Left colon (tissue), 2 donors: Measurements from ENCODE around the gene UGT1A10. TPM values are rescaled to one million over a fixed set of nuclear protein-coding genes. Genes with fewer than 3 reads are reported as not detected.
"Not testable (repeated sequence)": the region's sequence is repeated elsewhere in the genome, so short reads cannot be mapped to it uniquely, and the experiment has no call there.

Experiments
- ATAC-seq: fragments of 200-7000 bp; cut with Tn5 transposase; one replicate; pipeline ENCODE4 v1.9.1; 2020; ENCODE audit warnings: mild to moderate bottlenecking, moderate library complexity
- DNase-seq, 2 donors: peaks; one replicate each; pipeline ENCODE4 v3.0.0-alpha.2; 2020
- intact Hi-C, 2 donors: fragments of 100-400 bp; cut with DNase I in 1 of 2; cut with micrococcal nuclease in 1 of 2; formaldehyde crosslinking; loops; one replicate each; pipeline versions ENCODE4 v1.11.2 to v1.14.0; 2022; cut with DNase I, micrococcal nuclease
- total RNA-seq, 2 donors: library from RNA; stranded (reverse); fragmentation: NEBNext Ultra II Directional; extraction: Animal tissue kit (Norgen Biotek cat#: 25700); gene quantifications; one replicate each; pipeline ENCODE4 v1.2.1, GENCODE V29; 2021
- donor health status: DM: no; HTN: no; CAD: no.
- donor health status: DM: yes; HTN: yes; CAD: no.

Gene UGT1A10
- total RNA-seq, 2 donors from 2014 or later: 84.8 to 112 TPM

DNA sequence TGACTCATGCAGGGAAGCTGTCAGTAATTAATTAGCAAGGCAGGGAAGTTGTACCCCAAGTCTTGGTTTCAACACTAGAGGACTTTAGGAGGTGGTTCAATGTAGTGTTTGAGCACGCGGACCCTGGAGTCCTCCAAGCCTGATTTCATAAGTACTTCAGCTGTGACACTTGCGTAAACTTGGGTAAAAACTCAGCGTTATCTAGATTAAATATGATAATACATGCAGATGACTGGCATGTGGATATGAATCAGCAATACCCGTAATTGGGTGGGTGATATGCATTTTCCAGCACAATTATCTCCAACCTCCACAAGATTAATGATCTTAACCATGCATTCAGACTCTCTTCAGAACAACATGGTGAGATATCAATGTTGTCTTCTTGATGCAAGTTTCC is 50.7 kb downstream of the UGT1A10 start:
- ATAC-seq (no peak), DNase-seq (no peak)
- intact Hi-C loops: no loop called here

GRCh38 chr2:233688341-233688740 is 52.1 kb downstream of the UGT1A10 start:
- no peak for DNase-seq
- ATAC-seq: no peak
- intact Hi-C loops: no loop called here

- intact Hi-C loops: no loop called here
- DNase-seq: no peak
Observed at GRCh38 chr2:233689031-233689430, 52.8 kb downstream of the UGT1A10 start.

GRCh38 chr2:233689501-233689900 is 53.3 kb downstream of the UGT1A10 start:
- ATAC-seq: no peak
- intact Hi-C loops: no loop called here
- no peak for DNase-seq

More at GRCh38 chr2:233689031-233689430, 52.8 kb downstream of the UGT1A10 start:
- peak; percentile 32 for ATAC-seq

DNA sequence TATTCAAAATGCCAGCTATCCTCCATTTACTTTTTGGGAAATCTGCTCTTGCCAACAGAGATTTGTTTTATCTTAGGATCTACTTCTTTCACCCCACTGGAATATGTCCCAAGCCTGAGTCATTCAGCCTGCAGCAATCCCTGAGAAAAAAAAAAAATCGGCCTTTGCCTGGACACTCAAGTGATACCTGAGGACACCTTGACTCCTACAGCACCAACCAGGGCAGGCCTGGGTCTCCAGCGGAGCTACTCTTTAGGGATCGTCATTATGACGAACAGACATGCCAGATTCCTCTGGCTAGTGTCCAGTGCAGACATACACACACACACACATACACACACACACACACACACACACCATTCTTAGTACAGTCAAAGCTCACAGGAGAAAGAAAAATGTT is 54.2 kb downstream of the UGT1A10 start:
- intact Hi-C loops: no loop called here
- DNase-seq: no peak
- no peak for ATAC-seq

DNA sequence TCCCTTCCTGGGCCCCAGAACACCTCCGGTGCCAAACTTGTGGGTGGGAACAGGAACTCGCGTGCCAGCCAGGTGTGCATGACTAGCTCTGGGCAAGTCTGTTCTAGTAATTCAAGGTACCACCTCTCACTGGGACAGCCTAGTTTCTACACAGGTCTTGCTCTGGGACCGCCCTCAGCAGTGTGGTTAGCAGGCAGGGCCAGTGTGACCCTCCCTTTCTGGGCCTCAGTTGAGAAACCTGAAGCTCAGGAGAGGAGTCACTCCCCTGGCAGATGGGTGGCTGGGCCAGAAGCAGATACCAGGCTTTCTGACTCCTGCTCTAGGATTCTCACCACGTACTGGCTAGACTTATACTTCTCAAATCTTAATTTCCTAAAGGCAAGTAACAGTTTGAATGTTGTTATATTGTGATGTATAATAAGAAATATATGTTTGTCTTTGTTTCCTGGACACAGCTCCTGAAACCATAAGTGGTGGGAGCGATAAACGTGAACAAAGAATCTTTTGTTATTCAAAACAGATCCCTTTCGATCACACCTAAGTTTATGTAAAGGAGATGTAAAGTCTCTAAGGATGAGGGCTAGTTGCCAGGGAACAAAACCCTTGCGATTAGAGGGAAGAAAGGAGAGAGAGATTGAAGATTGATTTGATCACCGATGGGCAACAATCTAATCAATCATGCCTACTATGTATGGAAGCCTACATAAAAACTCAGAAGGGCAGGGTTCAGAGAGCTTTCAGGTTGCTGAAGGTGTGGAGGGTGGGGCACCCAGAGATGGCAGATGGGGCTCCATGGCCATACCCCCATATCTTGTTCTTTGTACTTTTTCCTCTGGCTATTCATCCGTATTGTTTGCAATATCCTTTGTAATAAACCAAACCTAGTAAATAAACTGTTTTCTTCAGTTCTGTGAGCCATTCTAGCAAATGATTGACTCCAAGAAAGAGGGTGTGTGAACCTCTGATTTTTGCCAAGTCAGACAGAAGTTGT is 55.5 kb downstream of the UGT1A10 start:
- peak; percentile 36 to 79 for DNase-seq
- intact Hi-C loops: no loop called here
- ATAC-seq: peak; percentile 68

GRCh38 chr2:233692648-233693047 is 56.4 kb downstream of the UGT1A10 start, which contains the start of gene UGT1A6:
TSS of gene UGT1A6 (plus strand) at chr2:233692890. CDS start at chr2:233693005, 115 bp downstream.
- intact Hi-C loops: no loop called here
- DNase-seq: no peak
- ATAC-seq: peak; percentile 60

DNA sequence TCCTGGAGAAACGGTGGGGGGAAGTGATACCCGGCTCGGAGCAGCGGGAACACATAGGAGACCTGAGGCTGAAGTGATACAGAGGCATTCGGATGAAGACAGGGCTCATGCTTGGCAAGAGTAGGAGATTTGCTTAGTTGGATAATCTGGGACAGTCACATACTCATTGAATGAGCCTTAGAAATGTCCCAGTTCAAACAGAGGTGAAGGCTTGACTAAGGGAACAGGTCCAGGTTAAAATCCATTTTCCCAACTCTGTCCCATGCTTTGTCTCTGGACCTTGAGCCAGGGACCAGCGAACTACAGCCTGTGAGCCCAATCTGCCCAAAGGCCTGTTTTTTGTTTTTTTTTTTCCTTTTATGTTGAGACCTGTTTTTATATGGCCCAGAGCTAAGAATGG is 57.7 kb downstream of the UGT1A10 start:
- intact Hi-C loops: no loop called here
- DNase-seq: no peak
- ATAC-seq: no peak

DNA sequence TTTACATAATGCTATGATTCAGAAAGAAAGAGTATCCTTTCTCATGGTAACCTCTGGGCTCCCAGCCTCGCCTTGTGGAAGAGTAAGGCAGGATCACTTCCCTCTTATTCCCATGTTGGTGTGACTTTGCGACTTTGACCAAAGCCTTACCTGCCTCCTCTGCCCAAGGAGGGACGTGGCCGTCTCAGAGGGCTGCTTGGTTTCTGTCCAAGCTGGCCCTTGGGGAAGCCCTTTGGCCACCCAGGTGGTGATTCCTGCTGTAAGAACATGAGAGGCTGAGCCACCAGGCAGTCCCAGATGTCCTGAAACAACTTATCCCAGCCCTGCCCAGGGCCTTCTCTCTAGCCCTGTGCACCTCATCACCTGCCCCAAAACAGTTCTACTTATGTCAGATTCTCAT is 62.5 kb downstream of the UGT1A10 start:
- intact Hi-C loops: no loop called here
- ATAC-seq: no peak
- no peak for DNase-seq

DNA sequence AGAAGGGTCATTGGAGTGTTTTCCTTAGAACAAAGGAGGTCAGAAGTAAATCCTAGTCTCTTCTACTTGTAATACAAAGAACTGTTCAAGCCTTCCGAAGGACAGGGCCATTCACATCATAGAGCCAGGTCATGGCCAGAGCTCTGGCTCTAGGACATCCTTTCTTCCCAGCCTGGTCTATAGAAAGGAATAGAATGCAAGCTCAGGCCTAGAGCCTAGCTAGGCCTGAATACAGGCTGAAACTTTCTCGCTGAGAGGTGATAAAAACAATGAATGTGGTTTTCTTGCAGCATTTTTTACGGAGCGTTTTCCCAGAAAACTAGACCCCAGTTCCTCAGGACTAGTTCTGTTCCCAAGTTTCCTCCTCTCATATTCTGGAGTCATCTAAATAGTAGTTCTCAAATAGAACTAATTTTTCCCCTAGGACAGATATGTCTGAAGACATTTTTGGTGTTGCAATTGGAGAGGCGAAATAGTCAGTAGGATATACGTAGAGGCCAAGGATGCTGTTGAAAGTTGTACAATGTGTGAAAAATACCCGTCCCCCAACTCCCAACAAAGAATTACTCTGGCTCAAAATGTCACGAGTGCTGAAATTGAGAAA is 63.3 kb downstream of the UGT1A10 start:
- ATAC-seq (no peak), DNase-seq (no peak)
- intact Hi-C loops: no loop called here

GRCh38 chr2:233700028-233700635 is 63.9 kb downstream of the UGT1A10 start:
- no peak for DNase-seq
- ATAC-seq: peak; percentile 90
- intact Hi-C loops: no loop called here

DNA sequence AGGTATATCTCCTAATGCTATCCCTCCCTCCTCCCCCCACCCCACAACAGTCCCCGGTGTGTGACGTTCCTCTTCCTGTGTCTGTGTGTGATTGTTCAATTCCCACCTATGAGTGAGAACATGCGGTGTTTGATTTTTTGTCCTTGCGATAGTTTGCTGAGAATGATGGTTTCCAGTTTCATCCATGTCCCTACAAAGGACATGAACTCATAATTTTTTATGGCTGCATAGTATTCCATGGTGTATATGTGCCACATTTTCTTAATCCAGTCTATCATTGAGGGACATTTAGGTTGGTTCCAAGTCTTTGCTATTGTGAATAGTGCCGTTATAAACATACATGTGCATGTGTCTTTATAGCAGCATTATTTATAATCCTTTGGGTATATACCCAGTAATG is 64.6 kb downstream of the UGT1A10 start:
- DNase-seq, ATAC-seq, intact Hi-C loops: not testable (repeated sequence)

DNA sequence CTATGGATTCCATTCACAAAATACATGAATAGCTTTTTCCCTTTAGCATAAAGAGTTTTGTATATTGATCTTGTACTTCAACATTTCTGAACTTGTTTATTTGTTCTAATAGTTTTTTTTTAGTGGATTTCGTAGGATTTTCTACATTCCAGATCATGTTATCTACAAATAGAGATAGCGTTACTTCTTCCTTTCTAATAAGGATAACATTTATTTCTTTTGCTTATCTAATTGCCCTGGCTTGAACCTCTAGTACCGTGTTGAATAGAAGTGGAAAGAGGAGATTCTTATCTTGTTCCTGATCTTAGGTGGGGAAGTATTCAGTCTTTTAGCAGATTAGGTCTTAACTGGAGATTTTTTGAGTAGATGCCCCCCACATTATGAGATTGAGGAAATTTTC is 66.0 kb downstream of the UGT1A10 start:
- ATAC-seq (no peak), DNase-seq (no peak)
- intact Hi-C loops: no loop called here

DNA sequence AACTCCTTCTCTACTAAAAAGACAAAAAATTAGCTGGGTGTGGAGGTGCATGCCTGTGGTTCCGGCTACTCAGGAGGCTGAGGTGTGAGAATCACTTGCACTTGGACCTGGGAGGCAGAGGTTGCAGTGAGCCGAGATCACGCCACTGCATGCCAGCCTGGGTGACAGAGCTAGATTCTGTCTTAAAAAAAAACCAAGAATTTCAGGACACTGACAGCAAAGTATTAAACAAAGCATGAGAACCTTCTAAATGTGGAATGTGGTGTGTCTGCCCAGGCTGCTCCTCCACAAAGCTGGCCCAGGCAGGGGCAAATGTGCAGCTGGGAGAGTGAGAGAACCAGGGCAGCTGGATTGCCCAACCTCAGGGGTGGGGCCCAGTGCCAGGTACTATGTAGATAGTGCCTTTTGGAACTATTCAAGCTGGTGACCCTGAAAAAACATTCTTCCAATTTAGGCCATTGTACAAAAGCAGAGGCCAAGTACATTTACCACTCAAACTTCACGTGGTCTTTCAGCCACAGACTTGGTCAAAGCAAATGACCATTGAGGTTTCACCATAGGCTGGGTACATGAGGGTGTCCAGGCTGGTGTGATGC is 69.8 kb downstream of the UGT1A10 start:
- intact Hi-C loops: no loop called here
- DNase-seq: peak in 1 of 2 donors; percentile 30
- ATAC-seq: peak; percentile 79

- intact Hi-C loops: no loop called here
- no peak for DNase-seq
- no peak for ATAC-seq
Observed at GRCh38 chr2:233706720-233707119, 70.5 kb downstream of the UGT1A10 start.

- DNase-seq: no peak
- ATAC-seq: no peak
Observed at GRCh38 chr2:233707940-233708644, 71.8 kb downstream of the UGT1A10 start.

DNA sequence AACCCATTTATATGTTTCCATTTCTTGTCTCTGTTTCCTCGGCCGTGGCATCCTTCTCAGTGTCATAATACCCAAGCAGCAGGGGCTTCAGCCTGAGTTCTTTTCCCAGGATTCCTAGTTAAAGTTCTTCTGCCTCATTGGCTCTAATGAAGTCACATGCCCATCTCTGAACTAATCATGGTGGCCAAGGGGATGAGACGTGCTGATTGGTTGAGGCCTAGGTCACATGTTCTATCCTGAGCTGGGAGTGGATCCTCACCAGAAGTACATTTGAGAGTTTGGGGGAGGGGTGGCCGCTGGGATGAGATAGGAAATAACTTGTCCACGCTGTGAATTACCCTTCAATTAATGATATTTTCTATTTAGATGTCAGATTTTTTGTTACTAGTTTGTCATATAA is 72.7 kb downstream of the UGT1A10 start:
- ATAC-seq (no peak), DNase-seq (no peak)
- intact Hi-C loops: no loop called here

More at GRCh38 chr2:233707940-233708644, 71.8 kb downstream of the UGT1A10 start:
- intact Hi-C loops: no loop called here

- ATAC-seq: peak; percentile 97
Observed at GRCh38 chr2:233711312-233712008, 75.2 kb downstream of the UGT1A10 start.

More at GRCh38 chr2:233711312-233712008, 75.2 kb downstream of the UGT1A10 start:
- intact Hi-C loops: no loop called here
- DNase-seq: peak; percentile 73 to 89
